Measurements from ENCODE around the gene B9D2. TPM values are rescaled to one million over a fixed set of nuclear protein-coding genes. Genes with fewer than 3 reads are reported as not detected.
A peak's percentile ranks its signal among the peaks of the same experiment; 100 is the strongest.

Gene B9D2
- total RNA-seq, 2 experiments from 2014 or later = 4.7 to 5.1 TPM

- CTCF ChIA-PET = interaction anchor here (1.2 kb wide), 1 partner anchor 19 kb away, joined by 4 read pairs; no protein-coding TSS in a partner anchor
- no peak overlapping the region for H3K27ac Mint-ChIP-seq
- no peak for DNase-seq
- no peaks in the 10 kb centered on the region for H3K27me3 Mint-ChIP-seq
- peaks cover 47% of the 10 kb centered on the region for H3K36me3 Mint-ChIP-seq
- H3K4me3 Mint-ChIP-seq = no peak overlapping the region
- intact Hi-C loops (cut with micrococcal nuclease) = no loop called here
- POLR2A ChIA-PET = interaction anchor here (1.6 kb wide), 1 partner anchor 19 kb away, joined by 5 read pairs; no protein-coding TSS in a partner anchor
- no peaks in the 10 kb centered on the region for H3K9me3 Mint-ChIP-seq
- H3K4me1 Mint-ChIP-seq (ENCODE audit: low read depth) = peaks cover 44% of the 10 kb centered on the region
Measured at GRCh38 chr19:41332468-41332867, 31.5 kb downstream of the B9D2 start.

- peaks cover 48% of the 10 kb centered on the region for H3K36me3 Mint-ChIP-seq
- intact Hi-C loops (cut with micrococcal nuclease) = no loop called here
- H3K4me3 Mint-ChIP-seq = no peak overlapping the region
- ChIA-PET POLR2A (interaction anchor here (1.6 kb wide), 1 partner anchor 20 kb away, joined by 5 read pairs; no protein-coding TSS in a partner anchor), CTCF (interaction anchor here (1.2 kb wide), 1 partner anchor 19 kb away, joined by 4 read pairs; no protein-coding TSS in a partner anchor)
- no peaks in the 10 kb centered on the region for H3K27me3 Mint-ChIP-seq
- no peaks in the 10 kb centered on the region for H3K9me3 Mint-ChIP-seq
- H3K27ac Mint-ChIP-seq = no peak overlapping the region
- peaks cover 45% of the 10 kb centered on the region for H3K4me1 Mint-ChIP-seq (ENCODE audit: low read depth)
- no peak for DNase-seq
Measured at GRCh38 chr19:41332000-41332399, 31.9 kb downstream of the B9D2 start.

GRCh38 chr19:41330946-41331678, 32.8 kb downstream of the B9D2 start:
- Mint-ChIP-seq H3K4me3 (no peak overlapping the region), H3K36me3 (peaks cover 50% of the 10 kb centered on the region), H3K27me3 (no peaks in the 10 kb centered on the region), H3K27ac (peak overlapping the region; percentile 6), H3K9me3 (no peaks in the 10 kb centered on the region), H3K4me1 (ENCODE audit: low read depth) (peaks cover 54% of the 10 kb centered on the region)
- ChIA-PET POLR2A (interaction anchor here (1.6 kb wide), 1 partner anchor 21 kb away, joined by 5 read pairs; no protein-coding TSS in a partner anchor), CTCF (interaction anchor here (1.2 kb wide), 1 partner anchor 20 kb away, joined by 4 read pairs; no protein-coding TSS in a partner anchor)
- no peak for DNase-seq
- intact Hi-C loops (cut with micrococcal nuclease) = no loop called here

- intact Hi-C loops (cut with micrococcal nuclease) = no loop called here
- POLR2A ChIA-PET = no interaction called here
- no peaks in the 10 kb centered on the region for H3K9me3 Mint-ChIP-seq
- CTCF ChIA-PET = interaction anchor here (0.7 kb wide), 1 partner anchor 22 kb away, joined by 3 read pairs; no protein-coding TSS in a partner anchor
- peaks cover 54% of the 10 kb centered on the region for H3K4me1 Mint-ChIP-seq (ENCODE audit: low read depth)
- H3K27ac Mint-ChIP-seq = peak overlapping the region; percentile 43
- no peak for DNase-seq
- H3K27me3 Mint-ChIP-seq = no peaks in the 10 kb centered on the region
- H3K36me3 Mint-ChIP-seq = peaks cover 50% of the 10 kb centered on the region
- no peak overlapping the region for H3K4me3 Mint-ChIP-seq
Measured at GRCh38 chr19:41330481-41330880, 33.5 kb downstream of the B9D2 start.

- H3K4me3 Mint-ChIP-seq = peak overlapping the region; percentile 80
- H3K9me3 Mint-ChIP-seq = no peaks in the 10 kb centered on the region
- ChIA-PET POLR2A (interaction anchor here (2.6 to 3.1 kb wide), 2 partner anchors 22 to 65 kb away, joined by 22 to 43 read pairs; partner anchors contain the start of genes HNRNPUL1 and TGFB1), CTCF (interaction anchor here (1.6 to 3.6 kb wide), 3 partner anchors 21 to 67 kb away, joined by 3 to 24 read pairs (median 3); partner anchors contain the start of gene TGFB1)
- no peak for DNase-seq
- H3K36me3 Mint-ChIP-seq = peaks cover 47% of the 10 kb centered on the region
- H3K4me1 Mint-ChIP-seq (ENCODE audit: low read depth) = peaks cover 58% of the 10 kb centered on the region
- intact Hi-C loops (cut with micrococcal nuclease) = loop anchor here (1.0 kb wide), 2 partner anchors 19 to 66 kb away; partner anchors contain the start of gene CCDC97
- H3K27ac Mint-ChIP-seq = peak overlapping the region; percentile 96
- no peaks in the 10 kb centered on the region for H3K27me3 Mint-ChIP-seq
Measured at GRCh38 chr19:41328842-41329225, 35.1 kb downstream of the B9D2 start.

- Mint-ChIP-seq H3K4me1 (ENCODE audit: low read depth) (peaks cover 58% of the 10 kb centered on the region), H3K36me3 (peaks cover 44% of the 10 kb centered on the region), H3K27me3 (no peaks in the 10 kb centered on the region), H3K27ac (peak overlapping the region; percentile 96), H3K4me3 (peak overlapping the region; percentile 80), H3K9me3 (no peaks in the 10 kb centered on the region)
- DNase-seq = peak; percentile 80
- intact Hi-C loops (cut with micrococcal nuclease) = loop anchor here (1.0 kb wide), 2 partner anchors 18 to 65 kb away; partner anchors contain the start of gene CCDC97
- ChIA-PET CTCF (interaction anchor here (1.0 to 3.6 kb wide), 4 partner anchors 20 to 509 kb away, joined by 3 to 24 read pairs (median 3); partner anchors contain the start of gene TGFB1), POLR2A (interaction anchor here (0.9 to 3.1 kb wide), 7 partner anchors 13 to 65 kb away, joined by 3 to 43 read pairs (median 4); partner anchors contain the start of genes HNRNPUL1 and TGFB1)
Measured at GRCh38 chr19:41328157-41328841, 35.6 kb downstream of the B9D2 start.

GRCh38 chr19:41327576-41328156, 36.3 kb downstream of the B9D2 start:
- H3K9me3 Mint-ChIP-seq = no peaks in the 10 kb centered on the region
- peaks cover 42% of the 10 kb centered on the region for H3K36me3 Mint-ChIP-seq
- intact Hi-C loops (cut with micrococcal nuclease) = loop anchor here (1.0 kb wide), 3 partner anchors 17 to 64 kb away; partner anchors contain the start of gene CCDC97
- H3K27me3 Mint-ChIP-seq = no peaks in the 10 kb centered on the region
- peaks cover 56% of the 10 kb centered on the region for H3K4me1 Mint-ChIP-seq (ENCODE audit: low read depth)
- DNase-seq = peak; percentile 93
- H3K4me3 Mint-ChIP-seq = peak overlapping the region; percentile 80
- ChIA-PET CTCF (interaction anchor here (0.6 to 3.6 kb wide), 7 partner anchors 19 to 509 kb away, joined by 3 to 24 read pairs (median 3); partner anchors contain the start of genes HNRNPUL1 and TGFB1), POLR2A (interaction anchor here (0.6 to 3.1 kb wide), 11 partner anchors 14 to 221 kb away, joined by 3 to 43 read pairs (median 4); partner anchors contain the start of genes HNRNPUL1 and TGFB1)
- H3K27ac Mint-ChIP-seq = peak overlapping the region; percentile 96

GRCh38 chr19:41327076-41327575, 36.8 kb downstream of the B9D2 start:
- peaks cover 51% of the 10 kb centered on the region for H3K4me1 Mint-ChIP-seq (ENCODE audit: low read depth)
- peak; percentile 43 for DNase-seq
- H3K27ac Mint-ChIP-seq = peak overlapping the region; percentile 93
- H3K27me3 Mint-ChIP-seq = no peaks in the 10 kb centered on the region
- intact Hi-C loops (cut with micrococcal nuclease) = loop anchor here (1.0 kb wide), 1 partner anchor 24 kb away; no protein-coding TSS in a partner anchor
- POLR2A ChIA-PET = interaction anchor here (0.6 to 3.1 kb wide), 11 partner anchors 15 to 222 kb away, joined by 3 to 43 read pairs (median 4); partner anchors contain the start of genes HNRNPUL1 and TGFB1
- H3K36me3 Mint-ChIP-seq = peaks cover 37% of the 10 kb centered on the region
- no peaks in the 10 kb centered on the region for H3K9me3 Mint-ChIP-seq
- H3K4me3 Mint-ChIP-seq = peak overlapping the region; percentile 75
- CTCF ChIA-PET = interaction anchor here (0.6 to 3.6 kb wide), 6 partner anchors 19 to 508 kb away, joined by 3 to 24 read pairs (median 4); partner anchors contain the start of genes HNRNPUL1 and TGFB1

- H3K4me1 Mint-ChIP-seq (ENCODE audit: low read depth) = peaks cover 45% of the 10 kb centered on the region
- H3K9me3 Mint-ChIP-seq = no peaks in the 10 kb centered on the region
- no peaks in the 10 kb centered on the region for H3K27me3 Mint-ChIP-seq
- DNase-seq = peak; percentile 61
- H3K27ac Mint-ChIP-seq = peak overlapping the region; percentile 93
- intact Hi-C loops (cut with micrococcal nuclease) = no loop called here
- ChIA-PET CTCF (interaction anchor here (3.6 kb wide), 1 partner anchor 26 kb away, joined by 24 read pairs; the partner anchor contains the start of gene TGFB1), POLR2A (interaction anchor here (2.6 to 3.1 kb wide), 2 partner anchors 25 to 63 kb away, joined by 22 to 43 read pairs; partner anchors contain the start of genes HNRNPUL1 and TGFB1)
- peaks cover 31% of the 10 kb centered on the region for H3K36me3 Mint-ChIP-seq
- H3K4me3 Mint-ChIP-seq = peak overlapping the region; percentile 34
Measured at GRCh38 chr19:41325947-41326706, 37.8 kb downstream of the B9D2 start.

- Mint-ChIP-seq H3K4me1 (ENCODE audit: low read depth) (peaks cover 43% of the 10 kb centered on the region), H3K4me3 (no peak overlapping the region), H3K36me3 (peaks cover 32% of the 10 kb centered on the region), H3K27ac (peak overlapping the region; percentile 54), H3K27me3 (no peaks in the 10 kb centered on the region), H3K9me3 (no peaks in the 10 kb centered on the region)
- intact Hi-C loops (cut with micrococcal nuclease) = no loop called here
- POLR2A ChIA-PET = no interaction called here
- no peak for DNase-seq
- CTCF ChIA-PET = interaction anchor here (3.6 kb wide), 1 partner anchor 27 kb away, joined by 24 read pairs; the partner anchor contains the start of gene TGFB1
Measured at GRCh38 chr19:41325640-41325946, 38.4 kb downstream of the B9D2 start.

All from activated CD4-positive, alpha-beta memory T cell treated with anti-CD3 and anti-CD28 coated beads for 36 hours (primary cell).